ENCODE measurements around the gene ETV7.
"Not testable (repeated sequence)": the region's sequence is repeated elsewhere in the genome, so short reads cannot be mapped to it uniquely, and the experiment has no call there.

The ETV7 gene

DNA sequence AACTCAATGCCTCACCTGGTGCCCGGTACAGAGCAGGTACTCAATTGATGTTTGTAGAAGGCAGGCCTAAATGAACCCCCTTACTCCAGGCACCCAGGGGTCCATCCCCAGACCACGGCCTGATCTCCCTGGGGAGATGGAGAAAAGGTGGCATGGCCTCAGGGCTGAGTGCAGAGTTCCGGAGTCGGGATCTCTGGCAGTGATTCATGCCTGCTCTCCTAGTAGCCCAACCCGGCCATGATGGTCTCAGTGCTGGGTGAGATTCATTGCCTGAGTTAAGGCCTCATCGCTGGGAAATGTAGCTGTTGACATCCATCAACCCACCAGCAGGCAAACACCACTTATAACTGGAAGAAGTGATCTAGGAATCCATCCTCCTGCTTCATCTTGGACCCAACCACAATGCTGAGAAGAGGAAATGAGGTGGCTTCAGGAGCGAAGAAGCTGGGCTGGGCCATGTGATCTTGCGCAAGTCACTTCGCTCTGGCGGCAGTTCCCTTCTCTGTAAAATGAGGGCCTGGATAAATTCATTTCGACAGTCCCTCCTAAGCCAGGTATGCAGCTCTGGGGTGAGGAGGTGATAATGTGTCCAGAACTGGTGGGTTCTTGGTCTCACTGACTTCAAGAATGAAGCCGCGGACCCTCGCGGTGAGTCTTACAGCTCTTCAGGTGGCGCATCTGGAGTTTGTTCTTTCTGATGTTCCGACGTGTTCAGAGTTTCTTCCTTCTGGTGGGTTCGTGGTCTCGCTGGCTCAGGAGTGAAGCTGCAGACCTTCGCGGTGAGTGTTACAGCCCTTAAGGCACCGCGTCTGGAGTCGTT is 24.7 kb downstream of the ETV7 start:
- DNase-seq: no peak

DNA sequence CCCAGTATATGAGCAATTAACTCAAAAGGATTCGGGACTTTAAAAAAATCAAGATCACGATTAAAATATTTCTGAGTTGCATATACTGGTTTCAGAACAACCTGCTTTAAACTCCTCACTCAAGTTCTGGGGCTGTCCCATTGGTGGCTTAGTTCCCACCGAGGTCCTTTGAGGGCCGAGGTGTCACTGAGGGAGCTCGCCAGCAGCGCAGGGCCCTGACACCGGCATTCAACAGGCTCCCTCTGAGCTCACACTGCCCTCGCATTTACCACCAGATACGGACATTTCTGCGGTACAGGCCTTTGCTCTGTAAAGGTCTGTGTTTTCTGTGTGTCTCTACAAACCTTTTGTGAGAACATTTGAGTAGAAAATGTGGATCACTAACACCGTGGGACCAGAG is 26.4 kb downstream of the ETV7 start:
- DNase-seq: no peak

DNA sequence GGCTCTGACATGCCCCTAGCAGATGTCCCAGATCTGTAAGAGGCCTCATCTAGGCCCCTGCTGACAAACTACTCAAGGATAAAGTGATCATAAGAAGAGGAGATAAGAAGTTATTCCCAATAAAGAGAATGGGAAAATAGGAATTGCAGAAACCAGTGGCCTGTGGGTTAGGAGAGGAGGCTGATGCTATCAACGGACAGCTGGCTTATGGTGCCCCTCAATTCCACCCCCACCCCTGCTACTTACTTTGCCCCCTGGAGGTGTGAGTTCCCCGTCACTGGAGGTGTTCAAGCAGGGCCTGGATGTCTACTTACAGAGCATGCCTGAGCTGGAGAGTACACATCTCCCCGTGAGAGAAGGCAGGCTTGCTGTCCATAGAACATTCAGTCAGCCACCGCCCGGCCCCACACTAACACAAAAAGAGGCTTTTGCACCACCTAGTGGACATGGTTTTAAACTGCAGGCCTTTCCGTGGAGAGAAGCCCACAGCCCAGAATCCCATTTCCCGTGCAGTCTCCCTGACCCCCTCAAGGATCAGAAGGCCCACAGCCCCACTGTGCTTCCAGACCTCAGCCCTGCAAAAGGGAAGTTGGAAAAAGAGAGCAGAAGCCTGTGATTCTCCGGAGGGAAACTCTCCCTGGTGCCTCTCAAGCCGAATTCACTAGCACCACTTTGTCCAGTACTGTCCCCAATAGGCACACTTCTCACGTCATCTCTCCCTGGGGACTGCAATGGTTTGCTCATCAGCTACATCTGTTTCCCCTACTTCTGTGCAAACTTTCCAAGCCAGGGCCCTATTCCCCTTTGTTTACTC is 27.0 kb downstream of the ETV7 start:
- peak; percentile 65 for DNase-seq

DNA sequence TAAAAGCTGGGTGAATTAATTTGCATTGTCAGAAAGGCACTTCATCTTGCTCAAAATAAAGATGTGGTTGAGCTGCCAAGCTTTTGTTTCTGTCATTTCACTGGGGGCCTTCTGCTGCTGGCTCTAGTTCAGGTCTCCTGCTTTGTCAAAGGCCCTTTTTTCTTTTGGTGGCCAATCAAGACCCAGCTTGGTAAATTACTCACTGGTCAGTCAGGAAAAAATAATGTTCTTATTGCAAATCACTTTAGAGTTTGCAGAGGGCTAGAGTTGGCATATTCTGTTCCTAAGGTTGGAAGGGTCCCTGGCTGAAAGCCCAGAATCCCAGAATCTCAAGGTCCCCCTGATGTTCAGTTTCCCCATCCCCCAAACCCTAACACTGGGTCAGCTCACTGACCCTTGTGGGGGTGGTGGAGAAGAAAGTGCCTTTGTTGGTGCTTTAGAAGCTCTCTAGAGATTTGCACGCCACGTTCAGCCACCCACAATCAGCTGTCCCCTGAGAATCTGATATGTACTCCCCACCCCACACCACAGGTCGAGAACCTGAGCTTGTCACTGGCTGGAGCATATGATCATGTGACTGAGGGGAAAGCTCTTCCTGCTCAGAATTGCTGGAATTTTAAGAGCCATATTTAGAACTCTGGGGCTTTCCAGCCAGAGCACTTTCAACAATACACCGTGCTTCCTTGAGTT is 29.1 kb downstream of the ETV7 start:
- DNase-seq: no peak

GRCh38 chr6:36357872-36358225 is 29.6 kb downstream of the ETV7 start:
- no peak for DNase-seq

GRCh38 chr6:36355819-36356218 is 31.6 kb downstream of the ETV7 start:
- no peak for DNase-seq

DNA sequence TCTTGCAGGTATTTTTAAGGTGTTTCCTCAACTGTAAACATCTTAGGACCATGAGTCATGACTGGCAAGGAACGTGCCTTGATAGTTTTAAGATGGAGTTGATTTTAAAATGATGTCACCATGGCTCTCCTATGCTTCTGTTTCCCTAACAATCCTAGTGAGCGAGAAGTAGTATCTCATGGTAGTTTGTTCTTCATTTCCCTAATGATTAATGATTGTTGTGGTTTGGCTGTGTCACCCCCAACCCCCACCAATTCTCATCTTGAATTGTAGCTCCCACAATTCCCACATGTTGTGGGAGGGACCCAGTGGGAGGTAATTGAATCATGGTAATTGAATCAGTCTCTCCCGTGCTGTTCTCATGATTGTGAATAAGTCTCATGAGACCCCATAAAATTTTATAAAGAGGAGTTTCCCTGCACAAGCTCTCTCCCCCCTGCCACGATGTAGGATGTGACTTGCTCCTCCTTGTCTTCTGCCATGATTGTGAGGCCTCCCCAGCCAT is 34.0 kb downstream of the ETV7 start:
- peak; percentile 91 for DNase-seq

DNA sequence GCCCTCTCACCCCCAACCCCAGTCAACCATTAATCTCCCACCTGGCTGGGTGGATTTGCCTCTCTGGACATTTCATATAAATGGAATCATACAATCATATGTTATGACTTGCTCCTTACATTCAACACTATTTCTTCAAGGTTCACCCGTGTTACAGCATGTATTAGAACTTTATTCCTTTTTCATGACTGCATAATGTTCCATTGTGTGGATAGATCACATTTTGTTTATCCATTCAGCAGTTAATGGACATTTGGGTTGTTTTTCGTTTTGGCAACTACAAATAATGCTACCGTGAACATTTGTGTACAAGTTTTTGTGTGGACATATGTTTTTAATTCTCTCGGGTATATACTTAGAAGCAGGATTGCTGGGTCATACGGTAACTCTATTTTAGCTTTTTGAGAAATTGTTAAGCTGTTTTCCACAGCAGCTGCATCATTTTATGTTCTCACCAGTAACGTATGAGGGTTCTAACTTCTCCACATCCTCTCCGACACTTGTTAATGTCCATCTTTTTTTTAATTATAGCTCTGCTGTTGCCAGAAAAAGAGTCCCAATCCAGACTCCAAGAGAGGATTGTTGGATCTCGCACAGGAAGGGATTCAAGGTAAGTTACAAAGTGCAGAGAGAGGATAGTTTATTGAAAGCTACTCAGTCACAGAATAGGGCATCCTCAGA is 34.9 kb downstream of the ETV7 start:
- no peak for DNase-seq

GRCh38 chr6:36350681-36351571 is 36.5 kb downstream of the ETV7 start:
- peak; percentile 89 for DNase-seq

- no peak for DNase-seq
Measured at GRCh38 chr6:36350082-36350481, 37.4 kb downstream of the ETV7 start.

DNA sequence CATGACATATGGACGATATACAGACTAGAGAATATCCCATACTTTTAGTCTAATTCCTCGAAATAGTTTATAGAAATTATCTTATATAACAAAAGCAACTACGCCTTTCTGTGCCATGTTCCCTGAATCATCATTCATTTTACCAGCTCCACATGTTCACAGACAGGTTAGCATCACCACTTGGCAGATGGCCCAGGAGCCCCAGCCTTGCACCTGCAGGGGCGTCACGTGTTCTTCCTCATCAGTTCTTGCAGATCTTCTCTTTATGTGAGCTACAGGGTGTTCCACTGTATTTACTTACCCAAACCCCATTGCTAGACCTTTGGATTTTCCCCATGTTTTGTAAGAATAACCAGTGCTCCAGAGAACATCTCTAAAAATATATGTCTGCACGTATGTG is 38.2 kb downstream of the ETV7 start:
- no peak for DNase-seq

GRCh38 chr6:36347621-36348020 is 39.8 kb downstream of the ETV7 start:
- DNase-seq: no peak

- no peak for DNase-seq
Measured at GRCh38 chr6:36346486-36347273, 40.8 kb downstream of the ETV7 start.

GRCh38 chr6:36345681-36346466 is 41.6 kb downstream of the ETV7 start:
- no peak for DNase-seq

DNA sequence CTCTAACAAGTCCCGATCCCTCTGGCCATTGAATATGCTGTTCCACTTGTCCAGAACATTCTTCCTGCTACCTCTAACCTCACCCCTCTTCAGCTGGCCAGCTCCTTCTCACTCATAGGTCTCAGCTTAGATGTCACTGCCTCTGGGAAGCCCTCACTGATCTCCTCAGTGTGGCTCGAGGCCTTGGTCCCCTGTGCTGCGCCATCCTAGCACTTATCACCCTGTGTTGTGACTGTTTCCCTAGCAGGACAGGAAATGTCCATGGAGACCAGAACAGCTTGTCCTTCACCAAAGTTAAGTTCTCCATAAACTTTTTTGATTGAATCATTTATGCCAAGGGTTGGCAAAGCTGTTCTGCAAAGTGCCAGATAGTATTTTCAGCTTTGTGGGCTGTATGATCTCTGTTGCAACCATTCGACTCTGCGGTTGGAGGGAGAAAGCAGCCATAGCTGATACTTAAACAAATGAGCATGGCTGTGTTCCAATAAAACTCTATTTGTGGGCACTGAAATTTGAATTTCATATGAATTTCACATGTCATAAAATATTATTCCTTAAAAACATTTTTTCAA is 44.3 kb downstream of the ETV7 start:
- no peak for DNase-seq

- DNase-seq: peak; percentile 6
Measured at GRCh38 chr6:36340618-36341454, 46.6 kb downstream of the ETV7 start.

DNA sequence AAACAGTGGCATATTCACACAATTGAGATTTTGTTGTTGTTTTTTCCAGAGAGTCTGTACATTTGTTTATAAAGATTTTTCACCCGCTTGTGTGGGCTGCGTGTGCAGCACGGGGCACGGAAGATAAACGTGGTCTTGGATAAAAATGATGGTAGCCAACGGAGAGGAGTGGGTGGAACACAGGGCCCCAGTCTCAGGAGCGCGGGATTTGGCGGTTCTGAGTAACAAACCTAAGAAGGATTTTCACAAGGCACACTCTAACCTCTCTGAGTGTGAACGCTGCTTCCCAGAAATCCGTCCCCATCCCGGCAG is 47.2 kb downstream of the ETV7 start:
- no peak for DNase-seq

DNA sequence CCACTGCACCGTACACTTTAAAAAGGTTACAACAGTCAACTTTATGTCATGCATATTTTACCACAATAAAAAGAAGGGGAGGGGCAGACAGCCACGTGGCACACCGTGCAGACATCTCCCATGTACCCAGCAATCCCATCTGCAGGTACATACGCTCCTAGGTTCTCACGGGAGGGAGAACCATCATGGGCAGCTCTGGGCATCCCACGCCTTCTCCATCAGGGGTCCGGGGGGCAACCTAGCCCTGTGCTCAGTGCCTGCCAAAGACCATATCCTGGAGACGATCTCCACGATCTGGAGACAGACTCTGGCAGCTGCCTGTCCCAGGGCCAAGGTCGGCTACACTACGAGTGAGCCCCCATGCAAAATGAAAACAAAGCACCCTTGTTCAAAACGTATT is 48.3 kb downstream of the ETV7 start:
- no peak for DNase-seq

DNA sequence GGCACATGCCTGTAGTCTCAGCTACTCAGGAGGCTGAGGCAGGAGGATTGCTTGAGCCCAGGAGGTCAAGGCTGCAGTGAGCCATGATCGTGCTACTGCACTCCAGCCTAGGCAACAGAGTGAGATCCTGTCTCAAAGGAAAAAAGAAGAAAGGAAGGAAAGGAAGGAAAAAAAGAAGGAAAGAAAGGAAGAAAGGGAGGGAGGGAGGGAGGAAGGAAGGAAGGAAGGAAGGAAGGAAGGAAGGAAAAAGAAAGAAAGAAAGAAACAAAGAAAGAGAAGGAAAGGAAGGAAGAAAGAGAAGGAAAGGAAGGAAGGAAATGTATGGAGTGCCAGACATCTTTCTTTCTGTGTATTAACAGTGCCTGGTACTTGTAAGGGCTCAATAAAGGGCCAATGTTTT is 49.2 kb downstream of the ETV7 start:
- not testable (repeated sequence) for DNase-seq

Measured in kidney glomerular epithelial cell (primary cell).